ENCODE measurements around the gene APBB2. TPM values are rescaled to one million over a fixed set of nuclear protein-coding genes. Genes with fewer than 3 reads are reported as not detected.

Gene APBB2
- total RNA-seq, 4 donors from 2014 or later: 66.3 to 133 (median 90.2) TPM

- Histone ChIP-seq H3K9me3 (no peaks in the 10 kb centered on the region), H3K4me1 (peaks cover 0 to 26% (median 10%) of the 10 kb centered on the region in 3 donors), H3K27ac (no peak overlapping the region), H3K36me3 (no peaks in the 10 kb centered on the region), H3K4me3 (no peak overlapping the region), H3K27me3 (no peaks in the 10 kb centered on the region)
- TF ChIP-seq, protein P1, sequence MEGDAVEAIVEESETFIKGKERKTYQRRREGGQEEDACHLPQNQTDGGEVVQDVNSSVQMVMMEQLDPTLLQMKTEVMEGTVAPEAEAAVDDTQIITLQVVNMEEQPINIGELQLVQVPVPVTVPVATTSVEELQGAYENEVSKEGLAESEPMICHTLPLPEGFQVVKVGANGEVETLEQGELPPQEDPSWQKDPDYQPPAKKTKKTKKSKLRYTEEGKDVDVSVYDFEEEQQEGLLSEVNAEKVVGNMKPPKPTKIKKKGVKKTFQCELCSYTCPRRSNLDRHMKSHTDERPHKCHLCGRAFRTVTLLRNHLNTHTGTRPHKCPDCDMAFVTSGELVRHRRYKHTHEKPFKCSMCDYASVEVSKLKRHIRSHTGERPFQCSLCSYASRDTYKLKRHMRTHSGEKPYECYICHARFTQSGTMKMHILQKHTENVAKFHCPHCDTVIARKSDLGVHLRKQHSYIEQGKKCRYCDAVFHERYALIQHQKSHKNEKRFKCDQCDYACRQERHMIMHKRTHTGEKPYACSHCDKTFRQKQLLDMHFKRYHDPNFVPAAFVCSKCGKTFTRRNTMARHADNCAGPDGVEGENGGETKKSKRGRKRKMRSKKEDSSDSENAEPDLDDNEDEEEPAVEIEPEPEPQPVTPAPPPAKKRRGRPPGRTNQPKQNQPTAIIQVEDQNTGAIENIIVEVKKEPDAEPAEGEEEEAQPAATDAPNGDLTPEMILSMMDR (IDR thresholded peaks at IDR 0.05): no peak
- TF ChIP-seq POLR2AphosphoS5 (IDR thresholded peaks at IDR 0.05) (no peak), POLR2A (IDR thresholded peaks at IDR 0.05) (no peak), EP300 (IDR thresholded peaks at IDR 0.05) (no peak)
- no peak for ATAC-seq
- WGBS, 2 donors (ENCODE audit: low coverage in 1 of 2): 70 to 73% methylated on average over 3 of the region's 3 CpGs
These were observed 243.0 kb downstream of the APBB2 start for GRCh38 chr4:40971338-40971737.

DNA sequence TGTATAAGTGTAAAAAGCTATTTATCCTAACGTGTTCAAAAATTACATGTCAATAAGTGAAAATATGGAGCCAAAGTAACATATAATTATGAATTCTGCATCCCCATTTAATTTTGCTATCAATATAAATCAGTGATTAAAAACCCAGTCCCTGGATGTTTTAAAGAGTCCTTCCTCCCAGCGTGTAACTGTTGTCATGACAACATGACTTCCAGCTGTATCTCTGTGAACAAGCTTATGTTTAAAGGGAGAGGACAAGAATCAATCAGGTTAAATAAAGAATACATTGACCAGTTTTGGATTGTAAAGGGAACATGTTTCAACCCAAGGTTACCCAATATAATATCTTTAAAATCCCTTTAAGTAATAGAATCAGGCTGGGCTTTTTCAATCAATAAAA lies 244.8 kb downstream of the APBB2 start:
- no peaks in the 10 kb centered on the region for H3K27me3 ChIP-seq
- H3K27ac ChIP-seq: no peak overlapping the region
- TF ChIP-seq POLR2A (IDR thresholded peaks at IDR 0.05): no peak
- TF ChIP-seq, protein P1 (IDR thresholded peaks at IDR 0.05): no peak
- TF ChIP-seq POLR2AphosphoS5 (IDR thresholded peaks at IDR 0.05): no peak
- TF ChIP-seq EP300 (IDR thresholded peaks at IDR 0.05): no peak
- no peak for ATAC-seq
- H3K9me3 ChIP-seq: no peaks in the 10 kb centered on the region
- H3K36me3 ChIP-seq: no peaks in the 10 kb centered on the region
- WGBS, 2 donors (ENCODE audit: low coverage in 1 of 2): 50 to 63% methylated on average over 2 of the region's 2 CpGs
- no peak overlapping the region for H3K4me3 ChIP-seq
- peaks cover 0 to 24% (median 10%) of the 10 kb centered on the region in 3 donors for H3K4me1 ChIP-seq

DNA sequence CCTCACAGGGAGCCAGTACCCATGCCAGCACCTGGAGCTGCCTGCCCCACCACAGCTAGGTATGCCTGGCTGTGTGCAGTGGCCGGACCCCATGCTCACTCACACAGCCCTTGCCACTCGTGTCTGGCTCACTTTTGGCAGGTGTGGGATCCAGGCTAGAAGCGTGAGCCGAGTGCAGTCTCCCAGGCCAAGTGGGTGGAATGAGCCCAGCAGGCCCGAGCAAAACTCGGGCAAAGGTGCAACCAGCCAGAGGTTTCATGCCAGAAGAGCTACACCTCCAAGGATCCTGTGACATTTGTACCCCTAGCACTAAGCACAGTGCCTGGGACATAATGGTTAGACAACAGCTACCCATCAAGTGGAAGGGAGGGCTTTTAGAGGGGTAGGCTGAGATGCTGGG lies 246.8 kb downstream of the APBB2 start:
- peak overlapping the region in 3 of 4 donors; percentile 46 to 71 (median 62) for H3K27ac ChIP-seq

DNA sequence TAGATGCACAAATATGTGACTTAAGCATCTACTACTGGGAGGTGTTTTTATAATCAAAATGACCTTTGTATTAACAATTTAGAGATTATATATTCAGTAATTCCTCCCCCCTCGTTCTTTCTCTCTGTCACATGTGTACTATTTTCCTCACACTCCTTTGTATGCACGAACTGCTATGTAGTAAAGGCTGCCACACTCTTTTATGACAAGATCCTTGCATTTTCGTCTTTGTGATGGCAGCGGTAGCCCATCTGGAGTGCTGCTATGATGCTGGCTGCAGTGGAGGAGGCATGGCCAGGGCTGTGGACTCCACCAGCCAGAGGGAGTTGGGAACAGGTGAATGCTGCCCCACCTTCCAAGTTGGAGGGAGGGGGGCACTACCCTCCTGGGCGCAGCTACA lies 248.3 kb downstream of the APBB2 start:
- Histone ChIP-seq H3K36me3 (no peaks in the 10 kb centered on the region), H3K27me3 (no peaks in the 10 kb centered on the region), H3K4me1 (peaks cover 0 to 24% (median 10%) of the 10 kb centered on the region in 3 donors), H3K27ac (peak overlapping the region in 3 of 4 donors; percentile 46 to 71 (median 62)), H3K9me3 (no peaks in the 10 kb centered on the region), H3K4me3 (no peak overlapping the region)
- 86 to 90% methylated on average over 2 to 4 of the region's 5 CpGs for WGBS, 2 donors (ENCODE audit: low coverage in 1 of 2)
- ATAC-seq: no peak
- TF ChIP-seq POLR2AphosphoS5 (IDR thresholded peaks at IDR 0.05) (no peak), EP300 (IDR thresholded peaks at IDR 0.05) (no peak), POLR2A (IDR thresholded peaks at IDR 0.05) (no peak)
- TF ChIP-seq, protein P1 (IDR thresholded peaks at IDR 0.05): no peak

More for the DNA sequence above, 246.8 kb downstream of the APBB2 start:
- H3K9me3 ChIP-seq: no peaks in the 10 kb centered on the region
- ATAC-seq: peak; percentile 57
- no CpG with 5 or more reads among the region's 6 CpGs for WGBS, 2 donors (ENCODE audit: low coverage in 1 of 2)
- no peak overlapping the region for H3K4me3 ChIP-seq
- H3K27me3 ChIP-seq: no peaks in the 10 kb centered on the region
- H3K36me3 ChIP-seq: no peaks in the 10 kb centered on the region
- peaks cover 0 to 24% (median 10%) of the 10 kb centered on the region in 3 donors for H3K4me1 ChIP-seq
- TF ChIP-seq POLR2AphosphoS5 (IDR thresholded peaks at IDR 0.05): no peak
- TF ChIP-seq, protein P1 (IDR thresholded peaks at IDR 0.05): peak in 1 of 4 experiments; percentile 16

- H3K27me3 ChIP-seq: no peaks in the 10 kb centered on the region
- H3K9me3 ChIP-seq: no peaks in the 10 kb centered on the region
- TF ChIP-seq, protein P1 (IDR thresholded peaks at IDR 0.05): no peak
- TF ChIP-seq POLR2AphosphoS5 (IDR thresholded peaks at IDR 0.05) (no peak), POLR2A (IDR thresholded peaks at IDR 0.05) (no peak), EP300 (IDR thresholded peaks at IDR 0.05) (no peak)
- peaks cover 0 to 24% (median 10%) of the 10 kb centered on the region in 3 donors for H3K4me1 ChIP-seq
- no peak overlapping the region for H3K27ac ChIP-seq
- no peaks in the 10 kb centered on the region for H3K36me3 ChIP-seq
- H3K4me3 ChIP-seq: no peak overlapping the region
- WGBS, 2 donors (ENCODE audit: low coverage in 1 of 2): 92 to 100% methylated on average over 1 of the region's 1 CpG
- no peak for ATAC-seq
These were observed 250.4 kb downstream of the APBB2 start for GRCh38 chr4:40963897-40964478.

Data from gastroesophageal sphincter (tissue), 4 donors.